ENCODE measurements around the gene SC5D.
A peak's percentile ranks its signal among the peaks of the same experiment; 100 is the strongest.

SC5D gene

GRCh38 chr11:121329781-121330395 lies 37.3 kb downstream of the SC5D start:
- no peak for DNase-seq

- DNase-seq, result no peak
Observed at GRCh38 chr11:121330614-121331435, 38.3 kb downstream of the SC5D start.

GRCh38 chr11:121334973-121335710 lies 42.6 kb downstream of the SC5D start:
- DNase-seq, result no peak

- DNase-seq, result no peak
Observed at GRCh38 chr11:121336279-121336937, 43.8 kb downstream of the SC5D start.

- DNase-seq, result no peak
Observed at GRCh38 chr11:121337078-121337477, 44.5 kb downstream of the SC5D start.

GRCh38 chr11:121337740-121338272 lies 45.2 kb downstream of the SC5D start:
- DNase-seq, result no peak

GRCh38 chr11:121338536-121338935 lies 46.0 kb downstream of the SC5D start:
- no peak for DNase-seq

- DNase-seq, result no peak
Observed at GRCh38 chr11:121340032-121340580, 47.5 kb downstream of the SC5D start.

- no peak for DNase-seq
Observed at GRCh38 chr11:121341609-121342008, 49.0 kb downstream of the SC5D start.

- DNase-seq, result no peak
Observed at GRCh38 chr11:121344824-121345223, 52.3 kb downstream of the SC5D start.

GRCh38 chr11:121347094-121347493 lies 54.5 kb downstream of the SC5D start:
- DNase-seq, result no peak

GRCh38 chr11:121347813-121348212 lies 55.2 kb downstream of the SC5D start:
- no peak for DNase-seq

- DNase-seq, result no peak
Observed at GRCh38 chr11:121348220-121348875, 55.8 kb downstream of the SC5D start.

- no peak for DNase-seq
Observed at GRCh38 chr11:121349790-121350189, 57.2 kb downstream of the SC5D start.

GRCh38 chr11:121350314-121351082 lies 57.9 kb downstream of the SC5D start:
- DNase-seq, result no peak

- DNase-seq, result peak; percentile 63
Observed at GRCh38 chr11:121351083-121351630, 58.6 kb downstream of the SC5D start.

GRCh38 chr11:121352251-121352891 lies 59.8 kb downstream of the SC5D start:
- peak; percentile 56 for DNase-seq

GRCh38 chr11:121354192-121354591 lies 61.6 kb downstream of the SC5D start:
- no peak for DNase-seq

GRCh38 chr11:121356357-121356756 lies 63.8 kb downstream of the SC5D start:
- no peak for DNase-seq
